Calu3 (cell line): ENCODE results near the gene KRTAP13-3. TPM values are rescaled to one million over a fixed set of nuclear protein-coding genes. Genes with fewer than 3 reads are reported as not detected.

Source experiments
- BruUV-seq: library from RNA; stranded (reverse); fragments of 400-500 nt; replicated peaks from 2 replicates; lab custom pipeline; 2021; lab: Mats Ljungman, UMichigan
- CTCF ChIA-PET: fragments of 300-600 bp; sonication (Branson Sonifier 250); formaldehyde crosslinking; loops from one replicate; lab custom pipeline; 2022; ENCODE audit warnings: antibody characterized with exemption; lab: Charles Lee
- DNase-seq: peaks from one replicate; pipeline ENCODE4 v3.0.0; 2022
- H3K27ac Mint-ChIP-seq: one replicate; pipeline ENCODE4 v1.8.0; 2022; ENCODE audit warnings: mixed read lengths; ENCODE audit not compliant: unreplicated experiment
- H3K27me3 Mint-ChIP-seq: one replicate; pipeline ENCODE4 v1.8.0; 2022; ENCODE audit warnings: mixed read lengths; ENCODE audit not compliant: unreplicated experiment
- H3K36me3 Mint-ChIP-seq: one replicate; pipeline ENCODE4 v1.8.0; 2022; ENCODE audit warnings: mild to moderate bottlenecking, moderate library complexity, mixed read lengths; ENCODE audit not compliant: insufficient read depth, unreplicated experiment
- H3K4me1 Mint-ChIP-seq: one replicate; pipeline ENCODE4 v1.8.0; 2022; ENCODE audit warnings: mild to moderate bottlenecking, low read depth, mixed read lengths; ENCODE audit not compliant: unreplicated experiment
- H3K4me3 Mint-ChIP-seq: one replicate; pipeline ENCODE4 v1.8.0; 2022; ENCODE audit warnings: mild to moderate bottlenecking, low read depth, moderate library complexity, mixed read lengths; ENCODE audit not compliant: unreplicated experiment
- H3K9me3 Mint-ChIP-seq: one replicate; pipeline ENCODE4 v1.8.0; 2022; ENCODE audit warnings: low read depth, mixed read lengths; ENCODE audit not compliant: unreplicated experiment
- intact Hi-C: fragments of 100-400 bp; cut with micrococcal nuclease; formaldehyde crosslinking; loops from one replicate; pipeline ENCODE4 v1.10.0; 2022; ENCODE audit not compliant: unreplicated experiment
- total RNA-seq: library from RNA; stranded (reverse); gene quantifications from 2 replicates; pipeline ENCODE4 v1.2.3, GENCODE V29; 2022
- TF ChIP-seq, protein P1 (sequence below): fragments of 200-600 bp; IDR thresholded peaks from one replicate; pipeline ENCODE4 v1.8.0; 2022; ENCODE audit warnings: antibody characterized with exemption; ENCODE audit not compliant: unreplicated experiment

Gene KRTAP13-3
- total RNA-seq, 1 experiment from 2014 or later: not detected

DNA sequence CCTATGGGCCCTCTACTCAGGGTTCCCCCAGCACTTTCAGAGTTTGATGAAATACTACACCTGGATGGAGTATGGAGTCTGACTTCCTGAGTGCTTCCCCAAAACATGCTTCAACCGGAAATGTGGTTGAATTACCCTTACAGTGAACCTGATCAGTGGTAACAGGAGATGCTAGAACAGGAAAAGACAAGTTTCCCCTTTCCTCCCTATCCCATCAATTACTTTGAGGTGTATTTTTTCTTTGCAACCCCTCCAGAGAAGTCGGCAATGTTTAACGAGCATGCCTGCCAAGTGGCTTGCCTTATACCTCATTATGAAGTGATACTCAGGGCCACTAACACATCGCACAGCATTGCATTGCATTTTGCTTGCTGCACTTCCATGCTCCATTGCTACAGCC lies 21.3 kb upstream of the KRTAP13-3 start:
- H3K27ac Mint-ChIP-seq: no peak overlapping the region
- H3K4me3 Mint-ChIP-seq: no peak overlapping the region
- no peaks in the 10 kb centered on the region for H3K4me1 Mint-ChIP-seq
- no peaks in the 10 kb centered on the region for H3K9me3 Mint-ChIP-seq
- DNase-seq: no peak
- TF ChIP-seq, protein P1, sequence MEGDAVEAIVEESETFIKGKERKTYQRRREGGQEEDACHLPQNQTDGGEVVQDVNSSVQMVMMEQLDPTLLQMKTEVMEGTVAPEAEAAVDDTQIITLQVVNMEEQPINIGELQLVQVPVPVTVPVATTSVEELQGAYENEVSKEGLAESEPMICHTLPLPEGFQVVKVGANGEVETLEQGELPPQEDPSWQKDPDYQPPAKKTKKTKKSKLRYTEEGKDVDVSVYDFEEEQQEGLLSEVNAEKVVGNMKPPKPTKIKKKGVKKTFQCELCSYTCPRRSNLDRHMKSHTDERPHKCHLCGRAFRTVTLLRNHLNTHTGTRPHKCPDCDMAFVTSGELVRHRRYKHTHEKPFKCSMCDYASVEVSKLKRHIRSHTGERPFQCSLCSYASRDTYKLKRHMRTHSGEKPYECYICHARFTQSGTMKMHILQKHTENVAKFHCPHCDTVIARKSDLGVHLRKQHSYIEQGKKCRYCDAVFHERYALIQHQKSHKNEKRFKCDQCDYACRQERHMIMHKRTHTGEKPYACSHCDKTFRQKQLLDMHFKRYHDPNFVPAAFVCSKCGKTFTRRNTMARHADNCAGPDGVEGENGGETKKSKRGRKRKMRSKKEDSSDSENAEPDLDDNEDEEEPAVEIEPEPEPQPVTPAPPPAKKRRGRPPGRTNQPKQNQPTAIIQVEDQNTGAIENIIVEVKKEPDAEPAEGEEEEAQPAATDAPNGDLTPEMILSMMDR: no peak
- no TSS peak for BruUV-seq
- H3K36me3 Mint-ChIP-seq: no peaks in the 10 kb centered on the region
- CTCF ChIA-PET: no interaction called here
- intact Hi-C loops: no loop called here
- no peaks in the 10 kb centered on the region for H3K27me3 Mint-ChIP-seq

DNA sequence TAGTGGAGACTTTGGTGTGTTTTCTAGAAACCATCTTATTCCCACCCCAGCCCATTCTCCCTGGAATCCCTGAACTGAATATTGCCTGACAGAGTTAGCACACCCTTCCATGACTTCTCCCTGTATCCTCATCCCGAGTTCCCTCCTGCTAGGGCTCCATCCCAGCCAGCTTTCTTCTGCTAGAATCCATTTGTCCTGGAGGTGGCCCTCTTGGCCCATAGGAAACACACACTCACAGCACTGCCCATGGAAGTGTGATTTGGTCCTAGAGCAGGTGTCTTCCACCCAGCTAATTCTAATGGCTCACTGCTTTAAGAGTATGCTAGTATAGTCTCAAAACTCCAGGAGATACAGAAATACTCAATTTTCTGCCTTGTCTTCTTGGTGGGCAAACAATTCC lies 18.5 kb upstream of the KRTAP13-3 start:
- CTCF ChIA-PET: no interaction called here
- Mint-ChIP-seq H3K36me3 (no peaks in the 10 kb centered on the region), H3K27me3 (no peaks in the 10 kb centered on the region), H3K4me1 (no peaks in the 10 kb centered on the region), H3K4me3 (no peak overlapping the region), H3K9me3 (peaks cover 4% of the 10 kb centered on the region), H3K27ac (no peak overlapping the region)
- TF ChIP-seq, protein P1: no peak
- DNase-seq: no peak
- intact Hi-C loops: no loop called here
- no TSS peak for BruUV-seq

DNA sequence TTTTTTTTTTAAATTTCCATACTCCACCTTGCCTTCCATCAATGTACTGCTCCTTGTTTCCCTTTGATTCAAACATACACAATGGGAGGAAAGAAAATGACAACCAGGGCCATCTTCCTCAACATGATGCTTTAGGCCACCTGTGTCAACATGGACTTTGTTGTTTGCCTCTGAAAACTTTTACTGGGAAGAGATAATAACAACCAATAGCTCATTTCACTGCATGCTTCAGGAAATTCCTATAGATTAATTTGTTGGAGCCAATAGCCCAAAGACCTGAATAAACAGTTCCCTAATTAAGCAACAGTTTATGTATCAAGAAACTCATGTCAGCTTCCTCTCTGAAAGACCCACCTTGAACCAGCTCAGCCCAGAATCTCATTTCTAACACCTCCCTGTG lies 17.5 kb upstream of the KRTAP13-3 start:
- Mint-ChIP-seq H3K9me3 (peaks cover 4% of the 10 kb centered on the region), H3K4me1 (no peaks in the 10 kb centered on the region), H3K36me3 (no peaks in the 10 kb centered on the region), H3K27ac (no peak overlapping the region), H3K27me3 (no peaks in the 10 kb centered on the region), H3K4me3 (no peak overlapping the region)
- TF ChIP-seq, protein P1: no peak
- CTCF ChIA-PET: no interaction called here
- DNase-seq: no peak
- BruUV-seq: no TSS peak
- intact Hi-C loops: no loop called here

DNA sequence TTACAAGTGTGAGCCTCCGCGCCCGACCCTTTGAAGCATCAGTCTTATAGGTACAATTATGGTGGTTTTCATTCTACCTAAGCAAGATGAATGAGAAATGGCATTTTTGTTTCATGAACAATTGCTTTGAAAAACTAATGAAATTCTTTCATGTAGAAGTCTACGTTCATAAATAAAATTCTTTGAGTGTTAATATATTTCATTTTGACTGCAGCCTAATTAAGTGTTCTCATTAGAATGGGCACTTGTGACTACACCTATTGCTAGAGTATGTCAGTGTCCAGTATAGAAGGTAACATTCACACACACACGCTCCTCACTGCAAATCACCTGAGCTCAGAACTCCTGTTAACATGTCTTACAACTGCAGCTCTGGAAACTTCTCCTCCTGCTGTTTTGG lies 14.2 kb upstream of the KRTAP13-3 start, which contains the start of gene KRTAP15-1:
KRTAP15-1 (plus strand) TSS at position 301 of the 400 bp plus-strand sequence; CDS start at position 354, 53 bp downstream.
- DNase-seq: no peak
- Mint-ChIP-seq H3K9me3 (peaks cover 4% of the 10 kb centered on the region), H3K4me1 (no peaks in the 10 kb centered on the region), H3K4me3 (no peak within 1 kb of the TSS), H3K36me3 (no peaks in the 10 kb centered on the region), H3K27me3 (no peaks in the 10 kb centered on the region), H3K27ac (no peak within 1 kb of the TSS)
- TF ChIP-seq, protein P1: no peak
- CTCF ChIA-PET: no interaction called here
- intact Hi-C loops: no loop called here
- no TSS peak for BruUV-seq
